ENCODE measurements around the gene KRTAP3-2.

The KRTAP3-2 gene

DNA sequence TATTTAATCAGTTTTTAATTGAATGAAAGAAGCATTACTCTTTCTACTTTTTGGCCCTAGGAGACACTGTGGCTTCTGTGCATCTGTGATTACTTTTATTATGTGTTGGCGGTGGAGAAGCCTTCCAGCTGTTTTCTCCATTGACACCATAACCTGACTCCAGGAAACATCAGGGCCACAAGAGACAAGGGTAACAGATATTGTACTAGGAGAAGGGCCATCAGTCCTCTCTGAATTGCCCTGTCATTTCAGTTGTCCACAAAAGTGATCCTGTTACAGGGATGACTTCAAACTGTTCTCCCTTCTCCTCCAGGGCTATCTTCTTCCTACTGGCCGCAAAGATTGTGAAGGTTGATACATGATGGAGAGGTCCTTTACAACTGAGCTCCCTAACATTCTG is 47.6 kb downstream of the KRTAP3-2 start:
- TF ChIP-seq, protein P1, sequence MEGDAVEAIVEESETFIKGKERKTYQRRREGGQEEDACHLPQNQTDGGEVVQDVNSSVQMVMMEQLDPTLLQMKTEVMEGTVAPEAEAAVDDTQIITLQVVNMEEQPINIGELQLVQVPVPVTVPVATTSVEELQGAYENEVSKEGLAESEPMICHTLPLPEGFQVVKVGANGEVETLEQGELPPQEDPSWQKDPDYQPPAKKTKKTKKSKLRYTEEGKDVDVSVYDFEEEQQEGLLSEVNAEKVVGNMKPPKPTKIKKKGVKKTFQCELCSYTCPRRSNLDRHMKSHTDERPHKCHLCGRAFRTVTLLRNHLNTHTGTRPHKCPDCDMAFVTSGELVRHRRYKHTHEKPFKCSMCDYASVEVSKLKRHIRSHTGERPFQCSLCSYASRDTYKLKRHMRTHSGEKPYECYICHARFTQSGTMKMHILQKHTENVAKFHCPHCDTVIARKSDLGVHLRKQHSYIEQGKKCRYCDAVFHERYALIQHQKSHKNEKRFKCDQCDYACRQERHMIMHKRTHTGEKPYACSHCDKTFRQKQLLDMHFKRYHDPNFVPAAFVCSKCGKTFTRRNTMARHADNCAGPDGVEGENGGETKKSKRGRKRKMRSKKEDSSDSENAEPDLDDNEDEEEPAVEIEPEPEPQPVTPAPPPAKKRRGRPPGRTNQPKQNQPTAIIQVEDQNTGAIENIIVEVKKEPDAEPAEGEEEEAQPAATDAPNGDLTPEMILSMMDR (IDR thresholded peaks at IDR 0.05; ENCODE audit: low read depth, low read length): no peak
- TF ChIP-seq MAX (IDR thresholded peaks at IDR 0.05; ENCODE audit: low read depth, low read length): no peak
- H3K4me3 ChIP-seq (ENCODE audit: low read depth, low read length): no peak overlapping the region
- no peak for DNase-seq (ENCODE audit: low read depth)

- no peak for DNase-seq (ENCODE audit: low read depth)
- TF ChIP-seq POLR2A (IDR thresholded peaks at IDR 0.05; ENCODE audit: extremely low read depth, insufficient read length) (no peak), MYC (IDR thresholded peaks at IDR 0.05; ENCODE audit: low read depth, low read length) (no peak), MAX (IDR thresholded peaks at IDR 0.05; ENCODE audit: low read depth, low read length) (no peak)
- TF ChIP-seq, protein P1 (IDR thresholded peaks at IDR 0.05; ENCODE audit: low read depth, low read length): no peak
- no peak overlapping the region for H3K4me3 ChIP-seq (ENCODE audit: low read depth, low read length)
Measured at GRCh38 chr17:40951011-40951622, 48.6 kb downstream of the KRTAP3-2 start.

DNA sequence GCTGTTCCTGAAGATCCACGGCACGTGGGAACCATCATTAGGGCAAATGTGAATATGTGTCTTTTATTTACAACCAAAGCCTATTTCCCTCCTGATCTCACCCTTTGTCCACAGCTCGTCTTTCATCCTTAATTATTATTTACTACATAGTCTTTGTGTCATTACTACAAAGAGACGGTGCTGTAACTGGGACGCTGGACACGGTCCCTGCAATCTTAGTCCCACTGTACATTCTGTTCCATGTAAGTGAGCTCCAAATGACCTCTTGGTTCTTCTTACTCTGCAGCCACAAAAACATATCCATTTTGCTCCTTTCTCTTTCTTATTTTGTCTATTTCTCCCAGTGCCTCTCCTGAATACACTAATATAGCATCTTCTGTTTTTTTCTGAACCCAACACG is 49.5 kb downstream of the KRTAP3-2 start:
- no peak for DNase-seq (ENCODE audit: low read depth)
- TF ChIP-seq MAX (IDR thresholded peaks at IDR 0.05; ENCODE audit: low read depth, low read length) (no peak), POLR2A (IDR thresholded peaks at IDR 0.05; ENCODE audit: extremely low read depth, insufficient read length) (no peak), MYC (IDR thresholded peaks at IDR 0.05; ENCODE audit: low read depth, low read length) (no peak)
- TF ChIP-seq, protein P1 (IDR thresholded peaks at IDR 0.05; ENCODE audit: low read depth, low read length): no peak
- H3K4me3 ChIP-seq (ENCODE audit: low read depth, low read length): no peak overlapping the region

DNA sequence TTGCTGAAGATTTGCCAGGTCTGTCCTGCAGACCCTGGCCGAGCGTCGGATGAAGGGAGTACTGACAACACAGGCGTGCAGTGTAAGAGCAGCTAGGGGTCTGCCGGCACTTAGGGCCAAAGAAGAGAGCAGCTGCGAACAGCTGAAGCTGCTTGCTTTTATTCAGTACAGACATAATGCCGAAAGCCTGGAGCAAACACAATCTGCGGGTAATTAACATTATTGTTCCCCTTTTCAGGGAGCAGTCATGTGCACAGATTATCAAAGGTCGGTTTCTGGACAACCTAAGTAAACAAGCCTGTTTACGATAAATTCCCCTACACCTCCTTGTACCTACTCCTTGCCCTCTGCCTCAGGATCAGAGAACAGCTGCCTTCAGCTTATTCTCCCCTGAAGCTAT is 50.3 kb downstream of the KRTAP3-2 start:
- no peak overlapping the region for H3K4me3 ChIP-seq (ENCODE audit: low read depth, low read length)
- DNase-seq (ENCODE audit: low read depth): no peak
- TF ChIP-seq MYC (IDR thresholded peaks at IDR 0.05; ENCODE audit: low read depth, low read length): no peak

Data from NB4 (cell line).